CD14-positive monocyte (primary cell): Measurements from ENCODE around the gene KIF16B. TPM values are rescaled to one million over a fixed set of nuclear protein-coding genes. Genes with fewer than 3 reads are reported as not detected.

ENCODE experiments used
- DNase-seq, 3 donors: peaks; one replicate each; pipeline ENCODE4 v3.0.0-alpha.2; 2011 to 2022
- H2AFZ ChIP-seq: 2 replicates; pipeline ENCODE4 v1.6.0; 2012; ENCODE audit warnings: mild to moderate bottlenecking, low read depth, low read length, inconsistent platforms; ENCODE audit not compliant: insufficient read depth, poor library complexity, severe bottlenecking
- H3K27ac ChIP-seq, 2 donors: 1 replicate in 1 of 2; 2 replicates in 1 of 2; pipeline ENCODE4 v1.5.1; 2012 to 2013; ENCODE audit warnings: low read length in 2 of 2, control low read depth in 1 of 2, inconsistent platforms in 1 of 2, low read depth in 1 of 2, mild to moderate bottlenecking in 1 of 2
- H3K27me3 ChIP-seq, 2 donors: one replicate each; pipeline versions ENCODE4 v1.6.0 to v1.6.1; 2011 to 2013; ENCODE audit warnings: low read length in 2 of 2; ENCODE audit not compliant: control insufficient read depth in 2 of 2, insufficient read depth in 2 of 2
- H3K36me3 ChIP-seq, 2 donors: replicated peaks in 1 of 2; 1 replicate in 1 of 2; 2 replicates in 1 of 2; pipeline versions ENCODE4 v1.5.1 to v1.6.1; 2012 to 2013; ENCODE audit warnings: low read length in 2 of 2, control low read depth in 1 of 2, inconsistent platforms in 1 of 2, mild to moderate bottlenecking in 1 of 2; ENCODE audit not compliant: insufficient read depth in 2 of 2, control insufficient read depth in 1 of 2
- H3K4me1 ChIP-seq, 2 donors: 1 replicate in 1 of 2; 2 replicates in 1 of 2; pipeline versions ENCODE4 v1.5.1 to v1.6.1; 2012 to 2013; ENCODE audit warnings: low read length in 2 of 2, control low read depth in 1 of 2, inconsistent platforms in 1 of 2, mild to moderate bottlenecking in 1 of 2, moderate library complexity in 1 of 2; ENCODE audit not compliant: insufficient read depth in 2 of 2, control insufficient read depth in 1 of 2
- H3K4me2 ChIP-seq: replicated peaks from 2 replicates; pipeline ENCODE3; 2012; ENCODE audit warnings: low read length, moderate library complexity, mild to moderate bottlenecking; ENCODE audit not compliant: poor library complexity, severe bottlenecking; ENCODE audit errors: extremely low read depth
- H3K4me3 ChIP-seq, 3 experiments: fragments of 200-600 bp in 1 of 3; sonication (generic) in 1 of 3; replicated peaks in 1 of 3; 1 replicate in 2 of 3; 2 replicates in 1 of 3; pipeline ENCODE4 v1.5.1; 2011 to 2013; ENCODE audit warnings: low read length in 3 of 3, mild to moderate bottlenecking in 3 of 3, control low read depth in 2 of 3, low read depth in 2 of 3, inconsistent platforms in 1 of 3, moderate library complexity in 1 of 3
- H3K79me2 ChIP-seq: 2 replicates; pipeline ENCODE4 v1.6.0; 2012; ENCODE audit warnings: mild to moderate bottlenecking, control low read depth, inconsistent platforms, low read length, moderate library complexity; ENCODE audit not compliant: insufficient read depth
- H3K9ac ChIP-seq: 2 replicates; pipeline ENCODE4 v1.6.0; 2017; ENCODE audit warnings: low read length, mild to moderate bottlenecking; ENCODE audit not compliant: insufficient read depth, poor library complexity, severe bottlenecking
- H3K9me3 ChIP-seq, 2 donors: replicated peaks in 1 of 2; 1 replicate in 1 of 2; 2 replicates in 1 of 2; pipeline versions ENCODE4 v1.5.1 to v1.6.1; 2012 to 2013; ENCODE audit warnings: low read length in 2 of 2, control low read depth in 1 of 2; ENCODE audit not compliant: control insufficient read depth in 1 of 2, insufficient read depth in 1 of 2
- H4K20me1 ChIP-seq: 2 replicates; pipeline ENCODE4 v1.6.0; 2012; ENCODE audit warnings: mild to moderate bottlenecking, low read length, control low read depth, moderate library complexity; ENCODE audit not compliant: insufficient read depth
- H3K27ac Mint-ChIP-seq, 7 donors: one replicate each; pipeline ENCODE4 v1.8.0; 2020; ENCODE audit warnings: mild to moderate bottlenecking in 7 of 7, mixed read lengths in 7 of 7, moderate library complexity in 6 of 7, inconsistent platforms in 2 of 7
- H3K27me3 Mint-ChIP-seq, 3 donors: one replicate each; pipeline ENCODE4 v1.8.0; 2021 to 2022; ENCODE audit warnings: low read depth in 3 of 3, mild to moderate bottlenecking in 3 of 3, mixed read lengths in 3 of 3, moderate library complexity in 3 of 3, inconsistent platforms in 1 of 3
- H3K36me3 Mint-ChIP-seq, 2 donors: one replicate each; pipeline ENCODE4 v1.8.0; 2020; ENCODE audit warnings: mixed read lengths in 2 of 2, inconsistent platforms in 1 of 2, mild to moderate bottlenecking in 1 of 2
- H3K4me1 Mint-ChIP-seq: one replicate; pipeline ENCODE4 v1.8.0; 2020; ENCODE audit warnings: mild to moderate bottlenecking, mixed read lengths
- H3K4me3 Mint-ChIP-seq, 2 donors: one replicate each; pipeline ENCODE4 v1.8.0; 2020; ENCODE audit warnings: mild to moderate bottlenecking in 2 of 2, mixed read lengths in 2 of 2, moderate library complexity in 1 of 2
- H3K9me3 Mint-ChIP-seq, 7 donors: one replicate each; pipeline ENCODE4 v1.8.0; 2020 to 2022; ENCODE audit warnings: mixed read lengths in 7 of 7, mild to moderate bottlenecking in 6 of 7, moderate library complexity in 6 of 7, inconsistent platforms in 2 of 7
- WGBS: methylation state at CpG from one replicate; pipeline ENCODE4 v1.1.5; 2013; ENCODE audit warnings: missing lambda C conversion rate; ENCODE audit not compliant: insufficient coverage; 5-methylcytosine and 5-hydroxymethylcytosine counted together
- intact Hi-C, 2 donors: fragments of 100-400 bp; cut with micrococcal nuclease; formaldehyde crosslinking; loops; one replicate each; pipeline versions ENCODE4 v1.15.0 to v1.15.1; 2023
- polyA plus RNA-seq, 3 donors: library from polyadenylated mRNA; depleted of rRNA in 1 of 3; unstranded in 2 of 3; stranded (reverse) in 1 of 3; fragments of 300-500 nt in 2 of 3; fragments of >200 nt in 1 of 3; fragmentation: Illumina TruSeq in 2 of 3; gene quantifications; 1 replicate in 2 of 3; 2 replicates in 1 of 3; pipeline ENCODE4 v1.2.3, GENCODE V29; 2012 to 2021
- TF ChIP-seq, protein P1 (sequence below): fragments of 200-600 bp; IDR thresholded peaks from one replicate; pipeline ENCODE4 v1.8.0; 2022; ENCODE audit warnings: antibody characterized with exemption, mild to moderate bottlenecking

The KIF16B gene
- polyA plus RNA-seq, 3 donors, result 0.89 to 2.9 (median 2.8) TPM

DNA sequence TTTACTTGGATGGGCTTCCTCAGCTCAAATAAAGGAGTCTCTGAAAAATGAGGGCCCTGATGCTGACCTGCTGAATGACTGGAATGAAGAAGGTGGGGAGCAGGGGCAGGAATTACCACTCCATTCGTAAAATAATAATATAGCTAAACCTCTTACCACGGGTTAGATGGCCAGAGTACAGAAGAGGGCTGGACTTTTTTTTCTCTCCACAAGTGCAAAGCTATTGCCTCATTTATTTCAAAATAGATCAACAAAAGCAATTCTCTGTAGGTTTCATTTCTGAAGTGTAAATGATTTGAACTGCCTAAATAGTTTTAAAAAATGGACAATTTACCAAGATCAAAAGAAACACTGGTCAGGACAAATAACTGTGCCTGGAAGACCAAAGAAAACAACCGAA lies 256.7 kb downstream of the KIF16B start:
- Mint-ChIP-seq H3K9me3 (peaks cover 0 to 8% (median 0%) of the 10 kb centered on the region in 7 donors), H3K36me3 (peaks cover 8 to 22% of the 10 kb centered on the region in 2 donors), H3K27ac (no peak overlapping the region), H3K4me1 (peaks cover 27% of the 10 kb centered on the region), H3K27me3 (no peaks in the 10 kb centered on the region), H3K4me3 (no peak overlapping the region)
- TF ChIP-seq, protein P1, sequence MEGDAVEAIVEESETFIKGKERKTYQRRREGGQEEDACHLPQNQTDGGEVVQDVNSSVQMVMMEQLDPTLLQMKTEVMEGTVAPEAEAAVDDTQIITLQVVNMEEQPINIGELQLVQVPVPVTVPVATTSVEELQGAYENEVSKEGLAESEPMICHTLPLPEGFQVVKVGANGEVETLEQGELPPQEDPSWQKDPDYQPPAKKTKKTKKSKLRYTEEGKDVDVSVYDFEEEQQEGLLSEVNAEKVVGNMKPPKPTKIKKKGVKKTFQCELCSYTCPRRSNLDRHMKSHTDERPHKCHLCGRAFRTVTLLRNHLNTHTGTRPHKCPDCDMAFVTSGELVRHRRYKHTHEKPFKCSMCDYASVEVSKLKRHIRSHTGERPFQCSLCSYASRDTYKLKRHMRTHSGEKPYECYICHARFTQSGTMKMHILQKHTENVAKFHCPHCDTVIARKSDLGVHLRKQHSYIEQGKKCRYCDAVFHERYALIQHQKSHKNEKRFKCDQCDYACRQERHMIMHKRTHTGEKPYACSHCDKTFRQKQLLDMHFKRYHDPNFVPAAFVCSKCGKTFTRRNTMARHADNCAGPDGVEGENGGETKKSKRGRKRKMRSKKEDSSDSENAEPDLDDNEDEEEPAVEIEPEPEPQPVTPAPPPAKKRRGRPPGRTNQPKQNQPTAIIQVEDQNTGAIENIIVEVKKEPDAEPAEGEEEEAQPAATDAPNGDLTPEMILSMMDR, result no peak
- Histone ChIP-seq H3K9ac (no peak overlapping the region), H3K79me2 (no peaks in the 10 kb centered on the region), H3K9me3 (no peaks in the 10 kb centered on the region), H3K27me3 (no peaks in the 10 kb centered on the region), H3K4me1 (peaks cover 10 to 26% of the 10 kb centered on the region in 2 donors), H3K4me3 (no peak overlapping the region), H4K20me1 (no peaks in the 10 kb centered on the region), H2AFZ (no peak overlapping the region), H3K4me2 (no peak overlapping the region), H3K36me3 (peaks cover 0 to 7% of the 10 kb centered on the region in 2 donors), H3K27ac (no peak overlapping the region)
- intact Hi-C loops, result no loop called here
- no peak for DNase-seq
- WGBS, result no CpG with 5 or more reads among the region's 3 CpGs

DNA sequence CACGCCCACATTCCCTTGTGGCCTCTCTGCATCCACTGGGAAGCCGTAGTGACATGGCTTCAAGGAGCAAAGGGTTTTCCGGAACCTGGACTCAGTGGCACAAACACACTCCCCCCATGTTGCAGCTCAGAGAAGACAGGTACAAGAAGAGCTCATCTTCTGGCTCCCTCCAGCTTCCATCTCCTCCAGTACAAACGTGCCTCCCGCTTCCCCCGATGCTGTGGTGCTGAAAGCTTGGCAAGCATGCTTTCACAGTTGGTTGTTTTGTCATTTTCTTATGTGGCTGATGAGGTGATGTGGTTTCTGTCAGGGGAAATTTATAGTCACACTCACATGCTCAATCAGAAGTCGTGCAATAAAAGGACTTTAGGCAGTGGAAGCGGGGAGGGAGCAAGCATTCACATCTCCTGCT lies 258.5 kb downstream of the KIF16B start:
- no peak overlapping the region for H3K27ac Mint-ChIP-seq
- H3K36me3 ChIP-seq, result peaks cover 0 to 11% of the 10 kb centered on the region in 2 donors
- DNase-seq, result no peak
- H3K9me3 Mint-ChIP-seq, result peaks cover 0 to 13% (median 2%) of the 10 kb centered on the region in 7 donors
- no peak overlapping the region for H3K4me3 ChIP-seq
- H3K4me2 ChIP-seq, result no peak overlapping the region
- H3K27ac ChIP-seq, result no peak overlapping the region
- no peaks in the 10 kb centered on the region for H3K27me3 Mint-ChIP-seq
- no peak overlapping the region for H2AFZ ChIP-seq
- no peaks in the 10 kb centered on the region for H3K27me3 ChIP-seq
- H3K9ac ChIP-seq, result no peak overlapping the region
- no peaks in the 10 kb centered on the region for H3K9me3 ChIP-seq
- peaks cover 21% of the 10 kb centered on the region for H3K4me1 Mint-ChIP-seq
- 97% methylated on average over 3 of the region's 8 CpGs for WGBS
- peaks cover 23 to 35% of the 10 kb centered on the region in 2 donors for H3K36me3 Mint-ChIP-seq
- intact Hi-C loops, result no loop called here
- H3K4me3 Mint-ChIP-seq, result no peak overlapping the region
- H3K4me1 ChIP-seq, result peaks cover 10 to 23% of the 10 kb centered on the region in 2 donors
- no peaks in the 10 kb centered on the region for H3K79me2 ChIP-seq
- TF ChIP-seq, protein P1, result no peak
- no peaks in the 10 kb centered on the region for H4K20me1 ChIP-seq
